ENCODE data around the gene SH3BP1.

DNA sequence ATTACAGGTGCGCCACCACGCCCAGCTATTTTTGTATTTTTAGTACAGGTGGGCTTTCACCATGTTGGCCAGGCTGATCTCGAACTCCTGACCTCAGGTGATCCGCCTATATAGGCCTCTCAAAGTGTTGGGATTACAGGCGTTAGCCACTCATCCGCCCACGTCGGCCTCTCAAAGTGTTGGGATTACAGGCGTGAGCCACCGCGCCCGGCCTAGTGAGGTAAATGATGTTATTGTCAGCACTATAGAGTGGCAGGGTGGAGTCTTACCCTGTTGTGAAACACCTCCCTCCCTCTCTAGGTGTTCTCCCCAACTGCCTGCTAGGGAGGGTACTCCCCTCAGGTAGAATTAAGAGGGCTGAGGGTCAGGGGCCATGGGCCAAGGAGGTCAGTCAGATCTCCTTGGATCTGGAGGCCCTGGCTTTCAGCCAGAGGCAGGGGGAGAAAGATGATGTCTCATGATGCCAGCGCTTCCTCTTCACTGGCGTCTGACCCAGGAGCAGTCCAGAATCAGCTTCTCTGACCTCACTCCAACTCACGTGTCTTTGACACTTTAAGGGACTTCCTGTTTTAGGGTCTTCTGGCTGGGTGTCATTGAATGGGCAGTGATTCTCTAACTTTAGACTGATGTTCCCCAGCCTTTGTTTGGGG lies 28.9 kb upstream of the SH3BP1 start:
- TF ChIP-seq, protein P1, sequence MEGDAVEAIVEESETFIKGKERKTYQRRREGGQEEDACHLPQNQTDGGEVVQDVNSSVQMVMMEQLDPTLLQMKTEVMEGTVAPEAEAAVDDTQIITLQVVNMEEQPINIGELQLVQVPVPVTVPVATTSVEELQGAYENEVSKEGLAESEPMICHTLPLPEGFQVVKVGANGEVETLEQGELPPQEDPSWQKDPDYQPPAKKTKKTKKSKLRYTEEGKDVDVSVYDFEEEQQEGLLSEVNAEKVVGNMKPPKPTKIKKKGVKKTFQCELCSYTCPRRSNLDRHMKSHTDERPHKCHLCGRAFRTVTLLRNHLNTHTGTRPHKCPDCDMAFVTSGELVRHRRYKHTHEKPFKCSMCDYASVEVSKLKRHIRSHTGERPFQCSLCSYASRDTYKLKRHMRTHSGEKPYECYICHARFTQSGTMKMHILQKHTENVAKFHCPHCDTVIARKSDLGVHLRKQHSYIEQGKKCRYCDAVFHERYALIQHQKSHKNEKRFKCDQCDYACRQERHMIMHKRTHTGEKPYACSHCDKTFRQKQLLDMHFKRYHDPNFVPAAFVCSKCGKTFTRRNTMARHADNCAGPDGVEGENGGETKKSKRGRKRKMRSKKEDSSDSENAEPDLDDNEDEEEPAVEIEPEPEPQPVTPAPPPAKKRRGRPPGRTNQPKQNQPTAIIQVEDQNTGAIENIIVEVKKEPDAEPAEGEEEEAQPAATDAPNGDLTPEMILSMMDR (conservative IDR thresholded peaks at IDR 0.05; ENCODE audit: low read depth, low read length), result no peak
- TF ChIP-seq EZH2 (IDR thresholded peaks at IDR 0.05; ENCODE audit: borderline replicate concordance, low read depth, low read length, poor library complexity, severe bottlenecking), result no peak
